Esophagus (tissue), 2 donors: Measurements from ENCODE around the gene PIK3IP1. TPM values are rescaled to one million over a fixed set of nuclear protein-coding genes. Genes with fewer than 3 reads are reported as not detected.
A peak's percentile ranks its signal among the peaks of the same experiment; 100 is the strongest.

Experiments
- H3K27ac ChIP-seq, 2 donors: one replicate each; pipeline ENCODE4 v1.5.1; 2013; ENCODE audit warnings: low read depth in 2 of 2, mild to moderate bottlenecking in 2 of 2, inconsistent platforms in 1 of 2, low read length in 1 of 2, moderate library complexity in 1 of 2
- H3K27me3 ChIP-seq, 2 donors: one replicate each; pipeline ENCODE4 v1.6.1; 2013; ENCODE audit warnings: low read length in 2 of 2, control low read depth in 1 of 2, mild to moderate bottlenecking in 1 of 2; ENCODE audit not compliant: insufficient read depth in 2 of 2, control insufficient read depth in 1 of 2
- H3K36me3 ChIP-seq, 2 donors: one replicate each; pipeline ENCODE4 v1.6.1; 2013; ENCODE audit warnings: low read length in 1 of 2; ENCODE audit not compliant: control insufficient read depth in 2 of 2, insufficient read depth in 2 of 2
- H3K4me1 ChIP-seq, 2 donors: one replicate each; pipeline ENCODE4 v1.6.1; 2013; ENCODE audit warnings: low read length in 1 of 2; ENCODE audit not compliant: control insufficient read depth in 2 of 2, insufficient read depth in 2 of 2
- H3K4me3 ChIP-seq, 2 donors: one replicate each; pipeline ENCODE4 v1.5.1; 2013; ENCODE audit warnings: low read length in 2 of 2, mild to moderate bottlenecking in 2 of 2, low read depth in 1 of 2, moderate library complexity in 1 of 2
- H3K9me3 ChIP-seq, 2 donors: one replicate each; pipeline ENCODE4 v1.6.1; 2013; ENCODE audit warnings: mild to moderate bottlenecking in 2 of 2, low read depth in 1 of 2, low read length in 1 of 2, moderate library complexity in 1 of 2; ENCODE audit not compliant: control insufficient read depth in 2 of 2, insufficient read depth in 1 of 2
- WGBS, 2 donors: extraction: QIAGEN DNeasy Blood & Tissue Kit; methylation state at CpG; one replicate each; pipeline ENCODE4 v1.1.7; 2013; 5-methylcytosine and 5-hydroxymethylcytosine counted together
- polyA plus RNA-seq, 2 donors: library from polyadenylated mRNA; stranded (reverse); fragments of 200-250 nt; gene quantifications; one replicate each; pipeline ENCODE4 v1.2.3, GENCODE V29; 2013
- donor health status: healthy with polysubstance abuse.
- donor health status: Bipolar disorder and iron deficiency.

The PIK3IP1 gene
- polyA plus RNA-seq, 2 donors, result 11.5 to 15.5 TPM

DNA sequence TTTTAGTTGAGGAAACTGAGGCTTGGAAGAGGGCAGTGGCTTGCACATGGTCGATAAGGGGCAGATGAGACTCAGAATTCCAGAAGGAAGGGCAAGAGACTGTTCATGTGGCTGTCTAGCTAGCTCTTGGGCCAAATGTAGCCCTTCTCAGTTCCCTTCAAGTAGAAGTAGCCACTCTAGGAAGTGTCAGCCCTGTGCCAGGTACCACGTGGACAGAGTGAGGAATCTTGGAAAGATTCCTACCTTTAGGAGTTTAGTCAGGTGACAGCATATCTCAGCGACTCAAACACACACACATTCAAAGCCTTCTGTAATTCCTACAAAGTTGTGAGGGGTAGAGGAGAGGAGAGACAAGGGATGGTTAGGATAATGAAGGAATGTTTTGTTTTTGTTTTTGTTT is 18.3 kb downstream of the PIK3IP1 start:
- Histone ChIP-seq H3K4me1 (peaks cover 0 to 12% of the 10 kb centered on the region in 2 donors), H3K36me3 (peaks cover 11 to 36% of the 10 kb centered on the region in 2 donors), H3K9me3 (no peaks in the 10 kb centered on the region), H3K4me3 (no peak overlapping the region), H3K27ac (no peak overlapping the region), H3K27me3 (no peaks in the 10 kb centered on the region)
- 58 to 72% methylated on average over 3 of the region's 3 CpGs for WGBS, 2 donors

GRCh38 chr22:31272522-31273446 is 19.5 kb downstream of the PIK3IP1 start:
- H3K27me3 ChIP-seq, result no peaks in the 10 kb centered on the region
- H3K4me3 ChIP-seq, result no peak overlapping the region
- peaks cover 0 to 8% of the 10 kb centered on the region in 2 donors for H3K4me1 ChIP-seq
- H3K36me3 ChIP-seq, result peaks cover 12 to 40% of the 10 kb centered on the region in 2 donors
- WGBS, 2 donors, result 74 to 75% methylated on average over 15 of the region's 15 CpGs
- H3K27ac ChIP-seq, result peak overlapping the region in 1 of 2 donors; percentile 3
- H3K9me3 ChIP-seq, result no peaks in the 10 kb centered on the region

GRCh38 chr22:31271485-31271884 is 20.8 kb downstream of the PIK3IP1 start:
- H3K9me3 ChIP-seq, result no peaks in the 10 kb centered on the region
- H3K4me3 ChIP-seq, result no peak overlapping the region
- H3K4me1 ChIP-seq, result peaks cover 0 to 8% of the 10 kb centered on the region in 2 donors
- H3K27me3 ChIP-seq, result no peaks in the 10 kb centered on the region
- 79 to 83% methylated on average over 3 of the region's 3 CpGs for WGBS, 2 donors
- H3K36me3 ChIP-seq, result peaks cover 13 to 48% of the 10 kb centered on the region in 2 donors
- H3K27ac ChIP-seq, result no peak overlapping the region

DNA sequence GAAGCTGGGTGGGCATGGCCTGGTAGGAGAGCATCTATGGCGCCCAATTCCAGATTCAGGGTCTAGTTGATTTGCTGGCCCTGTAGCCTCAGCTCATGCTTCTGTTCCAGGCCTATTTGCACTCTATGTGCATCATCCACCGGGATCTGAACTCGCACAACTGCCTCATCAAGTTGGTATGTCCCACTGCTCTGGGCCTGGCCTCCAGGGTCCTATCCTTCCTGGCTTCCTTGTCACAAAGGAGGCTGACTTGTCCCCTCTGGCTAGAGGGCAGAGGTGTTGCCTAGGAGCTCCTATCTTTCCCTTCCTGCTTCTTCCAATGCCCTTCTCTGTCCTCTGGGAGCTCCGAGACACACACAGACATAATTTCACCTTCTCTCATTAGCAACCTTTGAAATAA is 21.3 kb downstream of the PIK3IP1 start:
- H3K36me3 ChIP-seq, result peaks cover 13 to 53% of the 10 kb centered on the region in 2 donors
- H3K27me3 ChIP-seq, result no peaks in the 10 kb centered on the region
- peaks cover 0 to 8% of the 10 kb centered on the region in 2 donors for H3K4me1 ChIP-seq
- H3K27ac ChIP-seq, result no peak overlapping the region
- no peaks in the 10 kb centered on the region for H3K9me3 ChIP-seq
- H3K4me3 ChIP-seq, result no peak overlapping the region
- 93 to 95% methylated on average over 4 of the region's 4 CpGs for WGBS, 2 donors

- no peak overlapping the region for H3K27ac ChIP-seq
- H3K27me3 ChIP-seq, result no peaks in the 10 kb centered on the region
- 34 to 42% methylated on average over 3 of the region's 3 CpGs for WGBS, 2 donors
- no peak overlapping the region for H3K4me3 ChIP-seq
- H3K9me3 ChIP-seq, result no peaks in the 10 kb centered on the region
- peaks cover 11 to 53% of the 10 kb centered on the region in 2 donors for H3K36me3 ChIP-seq
- peaks cover 0 to 6% of the 10 kb centered on the region in 2 donors for H3K4me1 ChIP-seq
Measured at GRCh38 chr22:31269892-31270579, 22.3 kb downstream of the PIK3IP1 start.

GRCh38 chr22:31268281-31268680 is 24.0 kb downstream of the PIK3IP1 start:
- H3K27me3 ChIP-seq, result no peaks in the 10 kb centered on the region
- H3K36me3 ChIP-seq, result peaks cover 9 to 52% of the 10 kb centered on the region in 2 donors

DNA sequence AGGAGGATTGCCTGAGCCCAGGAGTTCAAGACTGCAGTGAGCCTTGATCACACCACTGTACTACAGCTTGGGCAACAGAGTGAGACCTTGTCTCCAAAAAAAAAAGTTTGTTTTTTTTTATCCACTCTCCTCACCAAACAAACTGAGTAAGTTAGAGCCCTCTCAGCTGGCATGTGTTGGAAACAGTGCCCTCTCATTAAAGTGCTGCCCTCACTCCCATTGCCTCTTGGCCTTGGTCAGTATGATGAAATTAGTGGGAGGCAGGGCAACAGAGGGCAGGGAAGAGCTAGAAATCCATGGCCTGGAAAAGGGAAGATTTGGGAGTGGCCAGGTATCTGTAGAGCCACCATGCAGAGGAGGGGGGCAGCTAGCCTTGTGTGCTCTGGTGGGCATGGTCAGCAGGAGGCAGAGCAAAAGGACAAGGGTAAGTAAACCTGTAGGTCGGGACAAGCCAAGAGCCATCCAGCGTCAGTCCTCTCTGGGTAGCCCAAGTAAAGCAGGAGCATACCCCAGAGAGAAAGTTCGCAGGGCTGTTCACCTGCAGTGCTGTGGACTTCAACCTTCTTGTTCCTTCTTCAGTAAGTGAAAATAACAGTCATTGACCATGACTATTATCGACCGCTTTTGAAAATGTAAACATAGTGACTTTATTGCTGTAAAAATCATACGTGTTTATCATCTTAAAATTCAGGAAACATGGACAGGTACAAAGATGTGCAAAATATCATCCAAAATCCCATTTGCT is 28.2 kb downstream of the PIK3IP1 start:
- 85 to 94% methylated on average over 6 of the region's 6 CpGs for WGBS, 2 donors
- no peak overlapping the region for H3K27ac ChIP-seq
- no peaks in the 10 kb centered on the region for H3K27me3 ChIP-seq
- H3K4me1 ChIP-seq, result no peaks in the 10 kb centered on the region
- no peak overlapping the region for H3K4me3 ChIP-seq
- H3K36me3 ChIP-seq, result peaks cover 10 to 57% of the 10 kb centered on the region in 2 donors
- H3K9me3 ChIP-seq, result no peaks in the 10 kb centered on the region

More at GRCh38 chr22:31268281-31268680, 24.0 kb downstream of the PIK3IP1 start:
- Histone ChIP-seq H3K4me1 (peaks cover 0 to 4% of the 10 kb centered on the region in 2 donors), H3K4me3 (no peak overlapping the region), H3K27ac (no peak overlapping the region), H3K9me3 (no peaks in the 10 kb centered on the region)
- WGBS, 2 donors, result 95 to 96% methylated on average over 2 of the region's 2 CpGs

- Histone ChIP-seq H3K27ac (no peak overlapping the region), H3K27me3 (no peaks in the 10 kb centered on the region), H3K4me3 (no peak overlapping the region), H3K36me3 (peaks cover 4 to 51% of the 10 kb centered on the region in 2 donors), H3K9me3 (no peaks in the 10 kb centered on the region), H3K4me1 (no peaks in the 10 kb centered on the region)
- WGBS, 2 donors, result 84 to 88% methylated on average over 13 of the region's 13 CpGs
Measured at GRCh38 chr22:31262312-31263133, 29.8 kb downstream of the PIK3IP1 start.
